ENCODE results near the gene LEKR1.

The LEKR1 gene

GRCh38 chr3:156825795-156826143 is 384 bp upstream of the LEKR1 start (continued):
- TF ChIP-seq ZNF394 (tag by site-specific recombination; IDR thresholded peaks at IDR 0.05; ENCODE audit: borderline replicate concordance) (no peak), ZNF146 (tag by site-specific recombination; IDR thresholded peaks at IDR 0.05) (no peak), GLI4 (tag by site-specific recombination; IDR thresholded peaks at IDR 0.05) (peak; percentile 71), HOXD13 (CRISPR knock-in tag; IDR thresholded peaks at IDR 0.05; ENCODE audit: borderline replicate concordance) (no peak), ZNF677 (tag by site-specific recombination; IDR thresholded peaks at IDR 0.05) (no peak), ZNF398 (tag by site-specific recombination; IDR thresholded peaks at IDR 0.05) (peak; percentile 82)
- TF ChIP-seq, protein P1, sequence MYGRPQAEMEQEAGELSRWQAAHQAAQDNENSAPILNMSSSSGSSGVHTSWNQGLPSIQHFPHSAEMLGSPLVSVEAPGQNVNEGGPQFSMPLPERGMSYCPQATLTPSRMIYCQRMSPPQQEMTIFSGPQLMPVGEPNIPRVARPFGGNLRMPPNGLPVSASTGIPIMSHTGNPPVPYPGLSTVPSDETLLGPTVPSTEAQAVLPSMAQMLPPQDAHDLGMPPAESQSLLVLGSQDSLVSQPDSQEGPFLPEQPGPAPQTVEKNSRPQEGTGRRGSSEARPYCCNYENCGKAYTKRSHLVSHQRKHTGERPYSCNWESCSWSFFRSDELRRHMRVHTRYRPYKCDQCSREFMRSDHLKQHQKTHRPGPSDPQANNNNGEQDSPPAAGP (tag by site-specific recombination; IDR thresholded peaks at IDR 0.05), result no peak

- CTCF ChIA-PET, result interaction anchor here (0.6 kb wide), 1 partner anchor 291 kb away, joined by 4 read pairs; no protein-coding TSS in a partner anchor
Measured at GRCh38 chr3:156826896-156827882, 1.0 kb downstream of the LEKR1 start.

More at GRCh38 chr3:156826896-156827882, 1.0 kb downstream of the LEKR1 start:
- H3K27ac ChIP-seq (ENCODE audit: extremely low read depth, low read depth, low read length), result peak overlapping the region; percentile 65
- no peaks in the 10 kb centered on the region for H3K4me1 ChIP-seq (ENCODE audit: control insufficient read depth, insufficient read depth, low read length)
- POLR2A ChIA-PET, result interaction anchor here (0.7 to 1.0 kb wide), 2 partner anchors 14 to 153 kb away, joined by 3 read pairs; partner anchors contain the start of gene TIPARP
- TF ChIP-seq ZNF830 (tag by site-specific recombination; IDR thresholded peaks at IDR 0.05; ENCODE audit: low read depth) (no peak), ZNF37A (tag by site-specific recombination; IDR thresholded peaks at IDR 0.05) (no peak), GLI4 (tag by site-specific recombination; IDR thresholded peaks at IDR 0.05) (no peak), YY1 (tag by site-specific recombination; IDR thresholded peaks at IDR 0.05) (no peak), KLF8 (tag by site-specific recombination; IDR thresholded peaks at IDR 0.05) (no peak), ZNF112 (tag by site-specific recombination; IDR thresholded peaks at IDR 0.05) (no peak), ZNF324 (tag by site-specific recombination; IDR thresholded peaks at IDR 0.05) (no peak), ZIC2 (tag by site-specific recombination; IDR thresholded peaks at IDR 0.05) (no peak), ZNF654 (tag by site-specific recombination; IDR thresholded peaks at IDR 0.05; ENCODE audit: low read depth) (no peak), ZBTB21 (tag by site-specific recombination; IDR thresholded peaks at IDR 0.05) (peak; percentile 59; the same call in 1 of the 2 replicates), ZSCAN16 (tag by site-specific recombination; IDR thresholded peaks at IDR 0.05) (no peak), PRDM1 (tag by site-specific recombination; IDR thresholded peaks at IDR 0.05) (peak; percentile 2; the same call in 1 of the 2 replicates), ZNF169 (tag by site-specific recombination; IDR thresholded peaks at IDR 0.05) (no peak), ZNF335 (tag by site-specific recombination; conservative IDR thresholded peaks at IDR 0.05) (peak; percentile 44; the same call in 1 of the 2 replicates), MYNN (tag by site-specific recombination; IDR thresholded peaks at IDR 0.05; ENCODE audit: borderline replicate concordance) (peak; percentile 62; the same call in 1 of the 2 replicates), ZNF274 (IDR thresholded peaks at IDR 0.05; ENCODE audit: low read length) (no peak), ZNF274 (tag by site-specific recombination; IDR thresholded peaks at IDR 0.05; ENCODE audit: borderline replicate concordance) (no peak), ZNF843 (tag by site-specific recombination; IDR thresholded peaks at IDR 0.05) (no peak), SCRT2 (tag by site-specific recombination; IDR thresholded peaks at IDR 0.05) (no peak)
- TF ChIP-seq, protein P2, sequence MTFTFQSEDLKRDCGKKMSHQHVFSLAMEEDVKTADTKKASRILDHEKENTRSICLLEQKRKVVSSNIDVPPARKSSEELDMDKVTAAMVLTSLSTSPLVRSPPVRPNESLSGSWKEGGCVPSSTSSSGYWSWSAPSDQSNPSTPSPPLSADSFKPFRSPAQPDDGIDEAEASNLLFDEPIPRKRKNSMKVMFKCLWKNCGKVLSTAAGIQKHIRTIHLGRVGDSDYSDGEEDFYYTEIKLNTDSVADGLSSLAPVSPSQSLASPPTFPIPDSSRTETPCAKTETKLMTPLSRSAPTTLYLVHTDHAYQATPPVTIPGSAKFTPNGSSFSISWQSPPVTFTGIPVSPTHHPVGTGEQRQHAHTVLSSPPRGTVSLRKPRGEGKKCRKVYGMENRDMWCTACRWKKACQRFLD (tag by site-specific recombination; IDR thresholded peaks at IDR 0.05), result no peak
- TF ChIP-seq, protein P3, sequence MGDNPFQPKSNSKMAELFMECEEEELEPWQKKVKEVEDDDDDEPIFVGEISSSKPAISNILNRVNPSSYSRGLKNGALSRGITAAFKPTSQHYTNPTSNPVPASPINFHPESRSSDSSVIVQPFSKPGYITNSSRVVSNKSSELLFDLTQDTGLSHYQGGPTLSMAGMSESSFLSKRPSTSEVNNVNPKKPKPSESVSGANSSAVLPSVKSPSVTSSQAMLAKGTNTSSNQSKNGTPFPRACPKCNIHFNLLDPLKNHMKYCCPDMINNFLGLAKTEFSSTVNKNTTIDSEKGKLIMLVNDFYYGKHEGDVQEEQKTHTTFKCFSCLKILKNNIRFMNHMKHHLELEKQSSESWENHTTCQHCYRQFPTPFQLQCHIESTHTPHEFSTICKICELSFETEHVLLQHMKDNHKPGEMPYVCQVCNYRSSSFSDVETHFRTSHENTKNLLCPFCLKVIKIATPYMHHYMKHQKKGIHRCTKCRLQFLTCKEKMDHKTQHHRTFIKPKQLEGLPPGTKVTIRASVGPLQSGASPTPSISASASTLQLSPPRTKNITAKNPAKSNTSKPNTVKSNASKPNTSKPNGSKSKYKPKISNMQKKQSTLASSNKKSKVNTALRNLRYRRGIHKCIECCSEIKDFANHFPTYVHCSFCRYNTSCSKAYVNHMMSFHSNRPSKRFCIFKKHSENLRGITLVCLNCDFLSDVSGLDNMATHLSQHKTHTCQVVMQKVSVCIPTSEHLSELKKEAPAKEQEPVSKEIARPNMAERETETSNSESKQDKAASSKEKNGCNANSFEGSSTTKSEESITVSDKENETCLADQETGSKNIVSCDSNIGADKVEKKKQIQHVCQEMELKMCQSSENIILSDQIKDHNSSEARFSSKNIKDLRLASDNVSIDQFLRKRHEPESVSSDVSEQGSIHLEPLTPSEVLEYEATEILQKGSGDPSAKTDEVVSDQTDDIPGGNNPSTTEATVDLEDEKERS (tag by site-specific recombination; IDR thresholded peaks at IDR 0.05), result no peak
- H3K36me3 ChIP-seq (ENCODE audit: control insufficient read depth in 2 of 2, insufficient read depth in 1 of 2, low read length in 2 of 2), result no peaks in the 10 kb centered on the region
- peak overlapping the region; percentile 61 for H3K4me3 ChIP-seq (ENCODE audit: low read depth, low read length)
- no peaks in the 10 kb centered on the region for H3K9me3 ChIP-seq (ENCODE audit: control insufficient read depth, insufficient read depth, low read depth, low read length)
